ENCODE measurements around the gene CCDC185.

GRCh38 chr1:223444411-223444810 is 51.2 kb downstream of the CCDC185 start:
- TF ChIP-seq JUND (IDR thresholded peaks at IDR 0.05) (no peak), CTCF (IDR thresholded peaks at IDR 0.05; ENCODE audit: low read depth, low read length, missing input control) (no peak), REST (IDR thresholded peaks at IDR 0.05) (no peak), RAD21 (IDR thresholded peaks at IDR 0.05) (no peak), YY1 (IDR thresholded peaks at IDR 0.05) (no peak), FOXA1 (IDR thresholded peaks at IDR 0.05) (no peak), EGR1 (IDR thresholded peaks at IDR 0.05; ENCODE audit: low read depth in 2 of 2) (no peak), MAX (IDR thresholded peaks at IDR 0.05) (no peak), SP1 (IDR thresholded peaks at IDR 0.05) (no peak), HNF4G (IDR thresholded peaks at IDR 0.05) (no peak)

All from liver (tissue), 3 donors.